ENCODE results near the gene ARFIP1.
A peak's percentile ranks its signal among the peaks of the same experiment; 100 is the strongest.
"Not testable (repeated sequence)": the region's sequence is repeated elsewhere in the genome, so short reads cannot be mapped to it uniquely, and the experiment has no call there.

ARFIP1 gene

GRCh38 chr4:152779513-152780266 lies at the start of gene ARFIP1, which contains the start of gene TIGD4:
Gene ARFIP1 (plus strand): TSS chr4:152779954. CDS start chr4:152829634, 49,680 bp downstream.
Gene TIGD4 (minus strand): TSS chr4:152779730. CDS start chr4:152771004, 8,726 bp downstream.
- peak; percentile 90 to 94 for DNase-seq (ENCODE audit: low read depth in 2 of 2)

- no peak for DNase-seq (ENCODE audit: low read depth in 2 of 2)
Measured at GRCh38 chr4:152731997-152732396, 47.8 kb upstream of the ARFIP1 start.

GRCh38 chr4:152734015-152734698 lies 45.6 kb upstream of the ARFIP1 start:
- DNase-seq (ENCODE audit: low read depth in 2 of 2), result no peak

GRCh38 chr4:152734699-152735050 lies 45.1 kb upstream of the ARFIP1 start:
- no peak for DNase-seq (ENCODE audit: low read depth in 2 of 2)

GRCh38 chr4:152735396-152735859 lies 44.3 kb upstream of the ARFIP1 start:
- no peak for DNase-seq (ENCODE audit: low read depth in 2 of 2)

- no peak for DNase-seq (ENCODE audit: low read depth in 2 of 2)
Measured at GRCh38 chr4:152735906-152736305, 43.8 kb upstream of the ARFIP1 start.

GRCh38 chr4:152738827-152739226 lies 40.9 kb upstream of the ARFIP1 start:
- no peak for DNase-seq (ENCODE audit: low read depth in 2 of 2)

GRCh38 chr4:152747444-152747843 lies 32.3 kb upstream of the ARFIP1 start:
- no peak for DNase-seq (ENCODE audit: low read depth in 2 of 2)

GRCh38 chr4:152748619-152749018 lies 31.1 kb upstream of the ARFIP1 start:
- no peak for DNase-seq (ENCODE audit: low read depth in 2 of 2)

GRCh38 chr4:152763796-152764195 lies 16.0 kb upstream of the ARFIP1 start:
- no peak for DNase-seq (ENCODE audit: low read depth in 2 of 2)

- not testable (repeated sequence) for DNase-seq (ENCODE audit: low read depth in 2 of 2)
Measured at GRCh38 chr4:152765069-152765737, 14.6 kb upstream of the ARFIP1 start.

- no peak for DNase-seq (ENCODE audit: low read depth in 2 of 2)
Measured at GRCh38 chr4:152771741-152772533, 7.8 kb upstream of the ARFIP1 start.

- DNase-seq (ENCODE audit: low read depth in 2 of 2), result no peak
Measured at GRCh38 chr4:152773339-152773738, 6.4 kb upstream of the ARFIP1 start.

GRCh38 chr4:152773953-152774352 lies 5.8 kb upstream of the ARFIP1 start:
- DNase-seq (ENCODE audit: low read depth in 2 of 2), result no peak

GRCh38 chr4:152776352-152776751 lies 3.4 kb upstream of the ARFIP1 start:
- DNase-seq (ENCODE audit: low read depth in 2 of 2), result no peak

GRCh38 chr4:152777488-152777887 lies 2.3 kb upstream of the ARFIP1 start:
- no peak for DNase-seq (ENCODE audit: low read depth in 2 of 2)

- DNase-seq (ENCODE audit: low read depth in 2 of 2), result peak; percentile 6 to 11
Measured at GRCh38 chr4:152778656-152779512, 870 bp upstream of the ARFIP1 start.

GRCh38 chr4:152780267-152780778 lies 569 bp downstream of the ARFIP1 start:
- DNase-seq (ENCODE audit: low read depth in 2 of 2), result no peak

GRCh38 chr4:152784490-152785350 lies 5.0 kb downstream of the ARFIP1 start:
- DNase-seq (ENCODE audit: low read depth in 2 of 2), result no peak

All from stimulated activated CD4-positive, alpha-beta T cell treated with anti-CD3 and anti-CD28 coated beads, Interleukin-4, amount 100 ng/mL, for 48 hours (primary cell).